PC-3 (cell line): ENCODE data around the gene NKAIN2. TPM values are rescaled to one million over a fixed set of nuclear protein-coding genes. Genes with fewer than 3 reads are reported as not detected.

Experiments used
- ATAC-seq: fragments of 200-7000 bp; cut with Tn5 transposase; 2 replicates; pipeline ENCODE4 v1.9.1; 2020; ENCODE audit warnings: mild to moderate bottlenecking, moderate library complexity
- BruUV-seq: library from RNA; stranded (reverse); fragments of 400-500 nt; replicated peaks from 2 replicates; lab custom pipeline; 2021; lab: Mats Ljungman, UMichigan
- CTCF ChIA-PET: fragments of 300-600 bp; sonication (Branson Sonifier 250); formaldehyde crosslinking; loops from one replicate; lab custom pipeline; 2022; ENCODE audit warnings: antibody characterized with exemption; lab: Charles Lee
- POLR2A ChIA-PET: fragments of 300-600 bp; sonication (Branson Sonifier 250); formaldehyde crosslinking; loops from one replicate; lab custom pipeline; 2022; ENCODE audit warnings: antibody characterized with exemption; ENCODE audit not compliant: unreplicated experiment; lab: Charles Lee
- DNase-seq: peaks from one replicate; pipeline ENCODE4 v3.0.0-alpha.2; 2015
- H2AFZ ChIP-seq: fragments of 300-600 bp; sonication (generic); 2 replicates; pipeline ENCODE4 v1.6.0; 2016; ENCODE audit warnings: antibody characterized with exemption, low read length
- H3F3A ChIP-seq: fragments of 300-600 bp; sonication (generic); one replicate; pipeline ENCODE4 v1.6.0; 2017; ENCODE audit warnings: antibody characterized with exemption, low read length, control low read depth, mild to moderate bottlenecking; ENCODE audit not compliant: unreplicated experiment
- H3K27ac ChIP-seq: fragments of 300-600 bp; sonication (generic); 2 replicates; pipeline ENCODE4 v1.5.1; 2016; ENCODE audit warnings: mild to moderate bottlenecking, low read length
- H3K27me3 ChIP-seq: fragments of 300-600 bp; sonication (generic); 2 replicates; pipeline ENCODE4 v1.6.1; 2016; ENCODE audit warnings: low read length, mixed read lengths
- H3K36me3 ChIP-seq: fragments of 300-600 bp; sonication (generic); 2 replicates; pipeline ENCODE4 v1.6.1; 2016; ENCODE audit warnings: low read depth, mixed run types, low read length, mixed read lengths
- H3K4me1 ChIP-seq: fragments of 300-600 bp; sonication (generic); 2 replicates; pipeline ENCODE4 v1.5.1; 2016; ENCODE audit warnings: low read length; ENCODE audit not compliant: insufficient read depth
- H3K4me2 ChIP-seq: fragments of 300-600 bp; sonication (generic); 2 replicates; pipeline ENCODE4 v1.6.0; 2016; ENCODE audit warnings: low read length
- H3K4me3 ChIP-seq: fragments of 300-600 bp; sonication (generic); 2 replicates; pipeline ENCODE4 v1.5.1; 2016; ENCODE audit warnings: mild to moderate bottlenecking, low read length, mixed read lengths
- H3K79me2 ChIP-seq: fragments of 300-600 bp; sonication (generic); 2 replicates; pipeline ENCODE4 v1.6.1; 2017; ENCODE audit warnings: low read length, mixed read lengths
- H3K9ac ChIP-seq: fragments of 300-600 bp; sonication (generic); 2 replicates; pipeline ENCODE4 v1.6.0; 2016; ENCODE audit warnings: mild to moderate bottlenecking, low read length
- H3K9me2 ChIP-seq: fragments of 300-600 bp; sonication (generic); replicated peaks from 2 replicates; pipeline ENCODE4 v1.6.1; 2016; ENCODE audit warnings: mixed run types, low read length, mixed read lengths
- H3K9me3 ChIP-seq: fragments of 300-600 bp; sonication (generic); 2 replicates; pipeline ENCODE4 v1.6.1; 2016; ENCODE audit warnings: low read length, mixed read lengths
- H4K20me1 ChIP-seq: fragments of 300-600 bp; sonication (generic); 2 replicates; pipeline ENCODE4 v1.6.1; 2016; ENCODE audit warnings: low read length, mixed read lengths
- EZH2 ChIP-seq: fragments of 300-600 bp; sonication (generic); IDR thresholded peaks from one replicate; pipeline ENCODE4 v1.6.1; 2017; ENCODE audit warnings: antibody characterized with exemption, mild to moderate bottlenecking, low read length; ENCODE audit not compliant: unreplicated experiment
- EZH2phosphoT487 ChIP-seq: fragments of 300-600 bp; sonication (generic); IDR thresholded peaks from 2 replicates; pipeline ENCODE4 v1.6.1; 2018; ENCODE audit warnings: mild to moderate bottlenecking, antibody characterized with exemption, low read length, borderline replicate concordance
- intact Hi-C: fragments of 100-400 bp; cut with micrococcal nuclease; formaldehyde crosslinking; loops from 2 replicates; pipeline ENCODE4 v1.9.0; 2023
- total RNA-seq: library from RNA; depleted of rRNA; stranded (reverse); fragments of >200 nt; gene quantifications from 2 replicates; pipeline ENCODE4 v1.2.3, GENCODE V29; 2014
- TF ChIP-seq, protein P1 (sequence below): fragments of 300-600 bp; sonication (generic); conservative IDR thresholded peaks from 2 replicates; pipeline ENCODE4 v1.5.1; 2017; ENCODE audit warnings: antibody characterized with exemption, low read depth, mild to moderate bottlenecking, low read length

NKAIN2 gene
- total RNA-seq, 1 experiment from 2014 or later, result not detected

DNA sequence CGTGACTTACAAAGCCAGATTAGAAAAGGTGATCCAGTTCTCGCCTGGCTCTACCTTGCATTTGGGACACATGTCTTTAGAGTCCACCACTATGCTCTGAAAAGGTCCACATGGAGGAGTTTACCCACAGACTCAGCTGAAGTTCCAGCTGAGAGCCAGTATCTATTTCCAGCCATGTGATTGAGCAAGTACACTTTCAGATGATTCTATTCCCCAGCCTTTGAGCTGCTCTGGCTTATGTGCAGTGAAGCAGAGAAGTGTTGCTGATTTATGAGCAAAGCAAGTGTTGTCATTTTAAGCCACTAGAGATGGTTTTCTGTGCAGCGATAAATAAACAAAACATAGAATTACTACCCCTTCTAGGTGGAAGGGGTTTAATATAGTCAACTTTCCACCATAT is 637.8 kb downstream of the NKAIN2 start:
- POLR2A ChIA-PET, result no interaction called here
- intact Hi-C loops, result no loop called here
- H3K27ac ChIP-seq, result no peak overlapping the region
- ATAC-seq, result no peak
- H3K79me2 ChIP-seq, result no peaks in the 10 kb centered on the region
- BruUV-seq, result no TSS peak
- H3K9me2 ChIP-seq, result no peaks in the 10 kb centered on the region
- H3K36me3 ChIP-seq, result no peaks in the 10 kb centered on the region
- no peak overlapping the region for H2AFZ ChIP-seq
- no peak overlapping the region for H3K4me3 ChIP-seq
- no peak for DNase-seq
- no peak overlapping the region for H3K4me2 ChIP-seq
- CTCF ChIA-PET, result no interaction called here
- H3K27me3 ChIP-seq, result no peaks in the 10 kb centered on the region
- H4K20me1 ChIP-seq, result no peaks in the 10 kb centered on the region
- no peaks in the 10 kb centered on the region for H3K9me3 ChIP-seq
- no peaks in the 10 kb centered on the region for H3K4me1 ChIP-seq
- H3K9ac ChIP-seq, result no peak overlapping the region
- TF ChIP-seq, protein P1, sequence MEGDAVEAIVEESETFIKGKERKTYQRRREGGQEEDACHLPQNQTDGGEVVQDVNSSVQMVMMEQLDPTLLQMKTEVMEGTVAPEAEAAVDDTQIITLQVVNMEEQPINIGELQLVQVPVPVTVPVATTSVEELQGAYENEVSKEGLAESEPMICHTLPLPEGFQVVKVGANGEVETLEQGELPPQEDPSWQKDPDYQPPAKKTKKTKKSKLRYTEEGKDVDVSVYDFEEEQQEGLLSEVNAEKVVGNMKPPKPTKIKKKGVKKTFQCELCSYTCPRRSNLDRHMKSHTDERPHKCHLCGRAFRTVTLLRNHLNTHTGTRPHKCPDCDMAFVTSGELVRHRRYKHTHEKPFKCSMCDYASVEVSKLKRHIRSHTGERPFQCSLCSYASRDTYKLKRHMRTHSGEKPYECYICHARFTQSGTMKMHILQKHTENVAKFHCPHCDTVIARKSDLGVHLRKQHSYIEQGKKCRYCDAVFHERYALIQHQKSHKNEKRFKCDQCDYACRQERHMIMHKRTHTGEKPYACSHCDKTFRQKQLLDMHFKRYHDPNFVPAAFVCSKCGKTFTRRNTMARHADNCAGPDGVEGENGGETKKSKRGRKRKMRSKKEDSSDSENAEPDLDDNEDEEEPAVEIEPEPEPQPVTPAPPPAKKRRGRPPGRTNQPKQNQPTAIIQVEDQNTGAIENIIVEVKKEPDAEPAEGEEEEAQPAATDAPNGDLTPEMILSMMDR, result no peak
- TF ChIP-seq EZH2, result no peak
- TF ChIP-seq EZH2phosphoT487, result no peak
- H3F3A ChIP-seq, result no peaks in the 10 kb centered on the region

DNA sequence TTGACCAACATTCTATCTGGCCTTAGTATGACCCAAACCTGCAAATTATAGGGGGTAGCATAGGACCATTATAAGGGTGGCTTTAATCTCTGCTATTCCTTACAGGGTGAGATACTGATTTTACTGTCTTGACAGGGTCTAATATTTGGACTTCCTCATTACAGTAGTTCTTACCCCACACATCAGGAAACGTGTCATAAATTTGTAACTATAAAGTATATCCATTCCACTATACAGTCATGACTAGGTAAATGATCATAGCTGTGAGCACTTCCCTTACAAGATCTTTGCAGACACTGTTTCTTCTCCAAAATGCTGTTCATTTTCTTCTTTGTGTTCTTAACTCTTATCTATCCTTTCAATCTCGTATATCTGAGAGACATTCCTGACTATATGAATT is 639.9 kb downstream of the NKAIN2 start:
- no peak overlapping the region for H3K27ac ChIP-seq
- intact Hi-C loops, result no loop called here
- BruUV-seq, result no TSS peak
- POLR2A ChIA-PET, result no interaction called here
- no peaks in the 10 kb centered on the region for H3F3A ChIP-seq
- H4K20me1 ChIP-seq, result no peaks in the 10 kb centered on the region
- no peak overlapping the region for H2AFZ ChIP-seq
- no peaks in the 10 kb centered on the region for H3K4me1 ChIP-seq
- H3K79me2 ChIP-seq, result no peaks in the 10 kb centered on the region
- TF ChIP-seq, protein P1, result no peak
- TF ChIP-seq EZH2 (no peak), EZH2phosphoT487 (no peak)
- H3K36me3 ChIP-seq, result no peaks in the 10 kb centered on the region
- no peaks in the 10 kb centered on the region for H3K9me2 ChIP-seq
- no peak overlapping the region for H3K4me2 ChIP-seq
- H3K9me3 ChIP-seq, result no peaks in the 10 kb centered on the region
- CTCF ChIA-PET, result no interaction called here
- no peak overlapping the region for H3K9ac ChIP-seq
- ATAC-seq (no peak), DNase-seq (no peak)
- H3K4me3 ChIP-seq, result no peak overlapping the region
- H3K27me3 ChIP-seq, result no peaks in the 10 kb centered on the region

DNA sequence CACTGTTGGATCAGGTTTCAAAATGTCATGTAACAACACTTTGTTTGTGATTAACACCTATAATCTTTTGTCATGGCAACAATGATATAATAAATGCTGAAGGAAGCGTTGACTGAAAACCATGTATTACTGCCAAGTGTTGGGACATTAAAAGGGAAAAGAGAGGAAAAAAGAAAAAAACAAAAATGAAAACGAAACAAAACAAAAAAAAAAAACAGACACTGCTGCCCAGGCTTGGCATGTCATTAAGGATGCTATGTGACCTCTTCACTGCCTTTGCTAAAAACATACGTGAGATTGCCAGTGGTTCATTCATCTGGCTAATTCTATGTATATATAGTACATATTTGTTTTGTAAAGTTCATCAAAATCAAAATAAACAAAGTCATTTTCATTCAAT is 641.9 kb downstream of the NKAIN2 start:
- Histone ChIP-seq H2AFZ (no peak overlapping the region), H3K4me1 (no peaks in the 10 kb centered on the region), H3K4me3 (no peak overlapping the region), H3K4me2 (no peak overlapping the region), H3F3A (no peaks in the 10 kb centered on the region), H3K79me2 (no peaks in the 10 kb centered on the region), H3K27me3 (no peaks in the 10 kb centered on the region), H3K36me3 (no peaks in the 10 kb centered on the region), H3K9ac (no peak overlapping the region), H3K9me2 (no peaks in the 10 kb centered on the region), H4K20me1 (no peaks in the 10 kb centered on the region), H3K9me3 (no peaks in the 10 kb centered on the region), H3K27ac (no peak overlapping the region)
- no peak for DNase-seq
- POLR2A ChIA-PET, result no interaction called here
- TF ChIP-seq EZH2phosphoT487 (no peak), EZH2 (no peak)
- TF ChIP-seq, protein P1, result no peak
- no peak for ATAC-seq
- intact Hi-C loops, result no loop called here
- BruUV-seq, result no TSS peak
- CTCF ChIA-PET, result no interaction called here
